ENCODE results near the gene HOXA11.

GRCh38 chr7:27204851-27205322 lies 19.9 kb upstream of the HOXA11 start:
- no peak for TF ChIP-seq BACH2 (CRISPR knock-in tag; IDR thresholded peaks at IDR 0.05; ENCODE audit: borderline replicate concordance)
- no peak for TF ChIP-seq CREB5 (CRISPR knock-in tag; IDR thresholded peaks at IDR 0.05; ENCODE audit: low read depth)
- TF ChIP-seq PATZ1 (CRISPR knock-in tag; IDR thresholded peaks at IDR 0.05; ENCODE audit: borderline replicate concordance): no peak
- no peak for TF ChIP-seq TCF4 (CRISPR knock-in tag; IDR thresholded peaks at IDR 0.05; ENCODE audit: borderline replicate concordance)
- no peak for TF ChIP-seq ARNTL (CRISPR knock-in tag; IDR thresholded peaks at IDR 0.05; ENCODE audit: borderline replicate concordance, low read depth)
- no peak for TF ChIP-seq TOX (CRISPR knock-in tag; IDR thresholded peaks at IDR 0.05; ENCODE audit: borderline replicate concordance)
- no peak for TF ChIP-seq ZNF565 (CRISPR knock-in tag; conservative IDR thresholded peaks at IDR 0.05; ENCODE audit: low read depth)
- TF ChIP-seq, protein P1, sequence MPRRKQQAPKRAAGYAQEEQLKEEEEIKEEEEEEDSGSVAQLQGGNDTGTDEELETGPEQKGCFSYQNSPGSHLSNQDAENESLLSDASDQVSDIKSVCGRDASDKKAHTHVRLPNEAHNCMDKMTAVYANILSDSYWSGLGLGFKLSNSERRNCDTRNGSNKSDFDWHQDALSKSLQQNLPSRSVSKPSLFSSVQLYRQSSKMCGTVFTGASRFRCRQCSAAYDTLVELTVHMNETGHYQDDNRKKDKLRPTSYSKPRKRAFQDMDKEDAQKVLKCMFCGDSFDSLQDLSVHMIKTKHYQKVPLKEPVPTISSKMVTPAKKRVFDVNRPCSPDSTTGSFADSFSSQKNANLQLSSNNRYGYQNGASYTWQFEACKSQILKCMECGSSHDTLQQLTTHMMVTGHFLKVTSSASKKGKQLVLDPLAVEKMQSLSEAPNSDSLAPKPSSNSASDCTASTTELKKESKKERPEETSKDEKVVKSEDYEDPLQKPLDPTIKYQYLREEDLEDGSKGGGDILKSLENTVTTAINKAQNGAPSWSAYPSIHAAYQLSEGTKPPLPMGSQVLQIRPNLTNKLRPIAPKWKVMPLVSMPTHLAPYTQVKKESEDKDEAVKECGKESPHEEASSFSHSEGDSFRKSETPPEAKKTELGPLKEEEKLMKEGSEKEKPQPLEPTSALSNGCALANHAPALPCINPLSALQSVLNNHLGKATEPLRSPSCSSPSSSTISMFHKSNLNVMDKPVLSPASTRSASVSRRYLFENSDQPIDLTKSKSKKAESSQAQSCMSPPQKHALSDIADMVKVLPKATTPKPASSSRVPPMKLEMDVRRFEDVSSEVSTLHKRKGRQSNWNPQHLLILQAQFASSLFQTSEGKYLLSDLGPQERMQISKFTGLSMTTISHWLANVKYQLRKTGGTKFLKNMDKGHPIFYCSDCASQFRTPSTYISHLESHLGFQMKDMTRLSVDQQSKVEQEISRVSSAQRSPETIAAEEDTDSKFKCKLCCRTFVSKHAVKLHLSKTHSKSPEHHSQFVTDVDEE (CRISPR knock-in tag; IDR thresholded peaks at IDR 0.05): no peak
- no peak for TF ChIP-seq SNAI2 (CRISPR knock-in tag; IDR thresholded peaks at IDR 0.05)
- no peak for TF ChIP-seq PPARA (CRISPR knock-in tag; IDR thresholded peaks at IDR 0.05; ENCODE audit: borderline replicate concordance)
- TF ChIP-seq ZC3H10 (CRISPR knock-in tag; IDR thresholded peaks at IDR 0.05): no peak
- no peak for TF ChIP-seq RARB (CRISPR knock-in tag; IDR thresholded peaks at IDR 0.05)

All from SK-N-SH treated with all-trans-retinoic acid at 6 μM for 48 hours (cell line).